ENCODE results near the gene TRIP13. TPM values are rescaled to one million over a fixed set of nuclear protein-coding genes. Genes with fewer than 3 reads are reported as not detected.
"Not testable (repeated sequence)": the region's sequence is repeated elsewhere in the genome, so short reads cannot be mapped to it uniquely, and the experiment has no call there.

Gene TRIP13
- total RNA-seq, 2 donors from 2014 or later = 0.20 to 0.93 TPM

DNA sequence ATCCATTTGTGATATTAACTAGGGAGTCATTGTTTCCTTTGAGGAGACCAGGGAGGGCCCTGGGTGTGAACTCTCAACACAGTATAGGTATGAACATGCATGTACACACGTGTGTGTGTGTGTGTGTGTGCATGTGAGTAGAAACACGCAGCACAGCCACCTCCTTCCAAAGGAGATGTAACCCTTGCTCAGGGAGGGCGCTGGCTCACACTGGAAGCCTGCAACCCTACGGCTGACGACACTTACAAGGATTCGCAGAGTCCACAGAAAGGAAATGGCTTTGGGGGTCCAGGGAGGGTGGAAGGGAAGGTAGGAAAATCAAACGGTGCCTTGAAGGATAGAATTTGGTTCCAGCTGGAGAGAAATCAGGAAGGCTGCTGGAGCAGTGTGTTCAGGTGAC is 21.9 kb downstream of the TRIP13 start:
- TF ChIP-seq, protein P1, sequence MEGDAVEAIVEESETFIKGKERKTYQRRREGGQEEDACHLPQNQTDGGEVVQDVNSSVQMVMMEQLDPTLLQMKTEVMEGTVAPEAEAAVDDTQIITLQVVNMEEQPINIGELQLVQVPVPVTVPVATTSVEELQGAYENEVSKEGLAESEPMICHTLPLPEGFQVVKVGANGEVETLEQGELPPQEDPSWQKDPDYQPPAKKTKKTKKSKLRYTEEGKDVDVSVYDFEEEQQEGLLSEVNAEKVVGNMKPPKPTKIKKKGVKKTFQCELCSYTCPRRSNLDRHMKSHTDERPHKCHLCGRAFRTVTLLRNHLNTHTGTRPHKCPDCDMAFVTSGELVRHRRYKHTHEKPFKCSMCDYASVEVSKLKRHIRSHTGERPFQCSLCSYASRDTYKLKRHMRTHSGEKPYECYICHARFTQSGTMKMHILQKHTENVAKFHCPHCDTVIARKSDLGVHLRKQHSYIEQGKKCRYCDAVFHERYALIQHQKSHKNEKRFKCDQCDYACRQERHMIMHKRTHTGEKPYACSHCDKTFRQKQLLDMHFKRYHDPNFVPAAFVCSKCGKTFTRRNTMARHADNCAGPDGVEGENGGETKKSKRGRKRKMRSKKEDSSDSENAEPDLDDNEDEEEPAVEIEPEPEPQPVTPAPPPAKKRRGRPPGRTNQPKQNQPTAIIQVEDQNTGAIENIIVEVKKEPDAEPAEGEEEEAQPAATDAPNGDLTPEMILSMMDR (IDR thresholded peaks at IDR 0.05) = no peak
- Histone ChIP-seq H3K4me3 (no peak overlapping the region), H3K27ac (no peak overlapping the region), H3K36me3 (no peaks in the 10 kb centered on the region), H3K27me3 (no peaks in the 10 kb centered on the region), H3K9me3 (no peaks in the 10 kb centered on the region), H3K4me1 (peaks cover 0 to 7% of the 10 kb centered on the region in 2 donors)
- no peak for DNase-seq (ENCODE audit: low spot score)

DNA sequence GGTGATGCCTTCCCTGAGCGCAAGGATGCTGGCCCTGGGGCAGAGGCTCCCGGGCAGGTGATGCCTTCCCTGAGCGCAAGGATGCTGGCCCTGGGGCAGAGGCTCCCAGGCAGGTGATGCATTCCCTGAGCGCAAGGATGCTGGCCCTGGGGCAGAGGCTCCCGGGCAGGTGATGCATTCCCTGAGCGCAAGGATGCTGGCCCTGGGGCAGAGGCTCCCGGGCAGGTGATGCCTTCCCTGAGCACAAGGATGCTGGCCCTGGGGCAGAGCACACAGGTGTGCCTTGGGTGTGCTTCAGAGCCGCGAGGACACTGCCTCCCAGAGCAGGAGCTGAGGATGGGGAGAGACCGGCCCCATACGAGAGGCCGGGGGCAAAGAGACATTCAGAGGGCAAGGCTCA is 22.7 kb downstream of the TRIP13 start:
- DNase-seq (ENCODE audit: low spot score); H3K27ac ChIP-seq; H3K4me1 ChIP-seq; H3K36me3 ChIP-seq; H3K9me3 ChIP-seq; H3K27me3 ChIP-seq; H3K4me3 ChIP-seq: not testable (repeated sequence)

DNA sequence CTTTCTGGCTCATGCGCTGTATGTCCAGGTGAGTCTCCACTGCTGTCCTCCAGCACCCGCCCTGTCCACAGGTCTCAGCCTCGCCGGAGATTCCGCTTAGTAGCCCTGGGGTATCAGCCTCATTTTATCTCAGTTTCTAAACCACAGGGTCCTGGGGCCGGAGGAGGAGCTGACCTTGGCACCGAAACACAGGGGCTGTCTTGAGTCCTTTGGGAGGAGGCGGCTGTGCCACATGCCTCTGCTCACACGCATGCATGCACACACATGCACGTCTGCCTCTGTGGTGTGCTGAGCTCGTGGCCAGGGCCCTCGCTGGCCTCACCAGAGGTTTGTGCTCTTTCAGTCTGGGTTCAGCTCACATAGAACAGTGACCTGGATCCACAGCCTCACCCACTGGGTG is 23.3 kb downstream of the TRIP13 start:
- H3K27ac ChIP-seq = no peak overlapping the region
- H3K4me3 ChIP-seq = no peak overlapping the region
- DNase-seq (ENCODE audit: low spot score) = no peak
- no peaks in the 10 kb centered on the region for H3K9me3 ChIP-seq
- TF ChIP-seq, protein P1 (IDR thresholded peaks at IDR 0.05) = no peak
- peaks cover 0 to 7% of the 10 kb centered on the region in 2 donors for H3K4me1 ChIP-seq
- no peaks in the 10 kb centered on the region for H3K27me3 ChIP-seq
- H3K36me3 ChIP-seq = no peaks in the 10 kb centered on the region

DNA sequence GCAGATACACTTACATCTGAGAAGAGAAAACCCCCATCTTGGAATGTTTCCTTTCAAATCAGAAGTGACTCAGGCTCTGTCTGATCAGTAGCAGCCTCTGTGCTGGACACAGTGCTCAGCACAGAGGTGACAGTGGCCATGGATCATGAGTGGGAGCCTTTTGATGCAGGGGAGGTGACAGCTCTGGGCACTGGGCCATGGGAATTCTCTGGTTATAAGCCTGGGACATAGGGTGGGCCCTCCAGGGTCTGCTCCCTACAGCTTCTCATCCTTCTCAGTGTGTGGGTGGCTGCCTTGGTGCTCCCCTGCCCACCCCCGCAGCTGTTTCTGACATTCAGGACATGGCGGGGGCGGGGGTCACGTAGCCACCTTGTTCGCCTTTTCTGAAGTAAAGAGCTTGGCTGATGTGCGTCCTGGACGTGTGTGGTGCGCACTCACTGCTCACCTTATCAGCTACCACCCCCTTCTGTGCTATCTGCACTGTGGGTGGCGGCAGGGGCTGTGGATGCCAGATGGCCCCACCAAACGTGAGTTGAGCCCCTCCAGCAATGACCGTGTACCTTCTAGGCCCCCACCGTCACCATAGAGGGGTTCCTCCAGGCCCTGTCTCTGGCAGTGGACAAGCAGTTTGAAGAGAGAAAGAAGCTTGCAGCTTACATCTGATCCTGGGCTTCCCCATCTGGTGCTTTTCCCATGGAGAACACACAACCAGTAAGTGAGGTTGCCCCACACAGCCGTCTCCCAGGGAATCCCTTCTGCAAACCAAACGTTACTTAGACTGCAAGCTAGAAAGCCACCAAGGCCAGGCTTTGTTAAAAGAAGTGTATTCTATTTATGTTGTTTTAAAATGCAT is 24.0 kb downstream of the TRIP13 start:
- H3K9me3 ChIP-seq = no peaks in the 10 kb centered on the region
- no peak overlapping the region for H3K4me3 ChIP-seq
- no peak overlapping the region for H3K27ac ChIP-seq
- TF ChIP-seq, protein P1 (IDR thresholded peaks at IDR 0.05) = no peak
- DNase-seq (ENCODE audit: low spot score) = no peak
- no peaks in the 10 kb centered on the region for H3K36me3 ChIP-seq
- H3K27me3 ChIP-seq = no peaks in the 10 kb centered on the region
- H3K4me1 ChIP-seq = peaks cover 0 to 7% of the 10 kb centered on the region in 2 donors

DNA sequence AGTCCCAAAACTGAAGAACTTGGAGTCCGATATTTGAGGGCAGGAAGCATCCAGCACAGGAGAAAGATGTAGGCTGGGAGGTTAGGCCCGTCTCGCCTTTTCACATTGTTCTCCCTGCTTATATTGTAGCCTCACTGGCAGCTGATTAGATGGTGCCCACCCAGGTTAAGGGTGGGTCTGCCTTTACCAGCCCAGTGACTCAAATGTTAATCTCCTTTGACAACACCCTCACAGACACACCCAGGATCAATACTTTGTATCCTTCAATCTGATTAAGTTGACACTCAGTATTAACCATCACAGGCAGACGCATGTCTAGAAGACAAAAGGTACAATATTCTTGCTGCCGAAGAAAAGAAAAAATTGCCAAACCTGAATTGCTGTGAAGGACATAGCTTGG is 26.0 kb downstream of the TRIP13 start:
- H3K27ac ChIP-seq; H3K27me3 ChIP-seq; H3K36me3 ChIP-seq; H3K4me1 ChIP-seq; H3K9me3 ChIP-seq; H3K4me3 ChIP-seq; DNase-seq (ENCODE audit: low spot score): not testable (repeated sequence)

DNA sequence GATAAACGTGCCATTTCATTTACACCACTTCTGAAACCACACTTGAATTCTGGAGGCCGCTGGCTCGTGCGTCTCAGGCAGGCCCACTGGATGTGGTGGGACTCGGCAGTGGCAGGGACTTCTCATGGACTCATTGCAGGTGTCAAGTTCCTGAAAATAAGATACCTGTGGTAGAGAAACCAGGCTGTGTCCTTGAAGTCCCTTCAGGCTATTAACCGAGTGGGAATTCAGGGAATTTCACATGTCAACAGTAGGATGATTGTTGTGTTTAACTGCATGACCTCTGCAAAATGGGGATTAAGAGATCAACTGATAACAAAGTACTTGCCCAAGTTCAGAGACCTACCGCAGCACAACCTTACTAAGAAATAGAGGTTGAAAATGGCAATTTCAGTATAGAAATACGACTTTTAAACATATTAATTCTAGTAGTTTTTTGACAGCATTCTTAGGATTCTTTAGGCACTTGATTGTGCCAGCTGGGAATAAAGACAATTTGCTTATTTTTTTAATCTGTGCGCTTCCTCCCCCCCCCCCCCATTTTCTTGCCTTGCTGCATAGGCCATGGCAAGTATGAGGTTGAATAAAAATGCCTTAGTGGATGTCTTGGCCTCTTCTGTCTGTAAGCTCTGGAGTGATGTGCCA is 26.8 kb downstream of the TRIP13 start:
- H3K9me3 ChIP-seq = no peaks in the 10 kb centered on the region
- H3K4me1 ChIP-seq = peaks cover 0 to 7% of the 10 kb centered on the region in 2 donors
- DNase-seq (ENCODE audit: low spot score) = no peak
- H3K27me3 ChIP-seq = no peaks in the 10 kb centered on the region
- H3K27ac ChIP-seq = no peak overlapping the region
- no peaks in the 10 kb centered on the region for H3K36me3 ChIP-seq
- TF ChIP-seq, protein P1 (IDR thresholded peaks at IDR 0.05) = no peak
- H3K4me3 ChIP-seq = no peak overlapping the region
